ENCODE results near the gene SNX25.

- TF ChIP-seq CTCF (IDR thresholded peaks at IDR 0.05) (no peak), POLR2A (IDR thresholded peaks at IDR 0.05) (no peak)
Measured at GRCh38 chr4:185351691-185352090, 142.3 kb downstream of the SNX25 start.

All from esophagus squamous epithelium (tissue), 4 donors.